MCF 10A (cell line): ENCODE results near the gene GAMT. TPM values are rescaled to one million over a fixed set of nuclear protein-coding genes. Genes with fewer than 3 reads are reported as not detected.

Source experiments
- BruUV-seq: library from RNA; stranded (reverse); fragments of 400-500 nt; replicated peaks from 2 replicates; lab custom pipeline; 2021; lab: Mats Ljungman, UMichigan
- CTCF ChIA-PET: fragments of 300-600 bp; sonication (Branson Sonifier 250); formaldehyde crosslinking; extraction: SDS; loops from one replicate; lab custom pipeline; 2021; ENCODE audit warnings: antibody characterized with exemption, inconsistent platforms; lab: Yijun Ruan, JAX
- POLR2A ChIA-PET: fragments of 300-600, 350-650 bp; sonication (Branson Sonifier 250); formaldehyde crosslinking; extraction: SDS; loops from one replicate; lab custom pipeline; 2020; ENCODE audit warnings: antibody characterized with exemption, inconsistent platforms; lab: Yijun Ruan, JAX
- DNase-seq: peaks from one replicate; pipeline ENCODE4 v3.0.0-alpha.2; 2018; ENCODE audit not compliant: unreplicated experiment
- H3K27ac Mint-ChIP-seq: one replicate; pipeline ENCODE4 v1.8.0; 2022; ENCODE audit warnings: mild to moderate bottlenecking, low read depth, mixed read lengths; ENCODE audit not compliant: unreplicated experiment
- H3K27me3 Mint-ChIP-seq: one replicate; pipeline ENCODE4 v1.8.0; 2022; ENCODE audit warnings: mixed read lengths; ENCODE audit not compliant: insufficient read depth, unreplicated experiment
- H3K36me3 Mint-ChIP-seq: one replicate; pipeline ENCODE4 v1.8.0; 2022; ENCODE audit warnings: mild to moderate bottlenecking, moderate library complexity, mixed read lengths; ENCODE audit not compliant: insufficient read depth, unreplicated experiment
- H3K4me1 Mint-ChIP-seq: one replicate; pipeline ENCODE4 v1.8.0; 2022; ENCODE audit warnings: mixed read lengths; ENCODE audit not compliant: insufficient read depth, unreplicated experiment
- H3K4me3 Mint-ChIP-seq: one replicate; pipeline ENCODE4 v1.8.0; 2022; ENCODE audit warnings: mild to moderate bottlenecking, moderate library complexity, mixed read lengths; ENCODE audit not compliant: unreplicated experiment
- H3K9me3 Mint-ChIP-seq: one replicate; pipeline ENCODE4 v1.8.0; 2022; ENCODE audit warnings: mixed read lengths; ENCODE audit not compliant: unreplicated experiment
- intact Hi-C: fragments of 100-400 bp; cut with micrococcal nuclease; formaldehyde crosslinking; loops from 2 replicates; pipeline ENCODE4 v1.14.1; 2022
- total RNA-seq: library from RNA; stranded (reverse); gene quantifications from 2 replicates; pipeline ENCODE4 v1.2.3, GENCODE V29; 2022
- TF ChIP-seq, protein P1 (sequence below): fragments of 200-600 bp; IDR thresholded peaks from one replicate; pipeline ENCODE4 v1.8.0; 2022; ENCODE audit warnings: antibody characterized with exemption, mild to moderate bottlenecking; ENCODE audit not compliant: unreplicated experiment

GAMT gene
- total RNA-seq, 1 experiment from 2014 or later: 7.0 TPM

DNA sequence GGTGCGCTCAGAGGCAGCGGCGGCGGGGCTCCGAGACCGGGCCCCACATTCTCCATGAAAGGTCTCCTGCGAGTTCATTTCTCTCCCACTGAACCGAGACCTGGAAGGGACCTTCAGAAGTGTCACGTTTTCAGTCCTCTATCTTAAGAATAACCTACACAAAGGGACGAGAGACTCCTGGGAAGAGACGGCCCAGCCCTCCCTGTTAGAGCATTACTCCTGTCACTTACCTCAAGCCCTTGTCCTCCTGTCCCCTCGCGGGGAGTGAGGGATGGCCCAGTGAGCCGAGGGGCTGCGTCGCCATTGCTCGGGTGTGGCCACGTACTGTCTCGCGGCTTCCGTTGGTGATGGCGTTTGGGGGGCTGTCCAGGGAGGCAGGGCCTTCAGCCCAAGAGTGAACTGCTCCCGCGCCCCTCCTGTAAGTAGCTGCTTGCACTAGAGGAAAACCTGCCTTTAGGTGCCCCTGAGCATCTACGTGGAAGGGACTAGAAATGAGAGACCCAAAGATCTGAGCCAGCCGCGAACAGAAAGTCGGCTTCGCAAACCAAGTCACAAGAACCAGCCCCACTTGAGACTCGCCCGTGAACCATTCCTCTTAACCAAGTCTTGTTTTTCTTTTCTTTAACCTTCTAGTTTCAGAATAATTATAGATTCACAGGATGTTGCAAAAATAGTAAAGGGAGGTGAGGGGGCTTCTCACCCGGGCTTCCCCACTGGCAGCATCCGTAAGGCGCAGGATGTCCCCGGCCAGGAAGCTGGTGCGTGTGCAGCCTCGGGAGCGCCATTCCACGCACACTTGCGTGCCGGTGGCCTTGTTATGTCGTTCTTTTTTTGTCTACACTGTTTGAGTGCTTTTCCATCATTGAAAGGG lies 38.7 kb downstream of the GAMT start:
- DNase-seq: no peak
- peaks cover 9% of the 10 kb centered on the region for H3K4me1 Mint-ChIP-seq
- no peaks in the 10 kb centered on the region for H3K9me3 Mint-ChIP-seq
- peak overlapping the region; percentile 23 for H3K27ac Mint-ChIP-seq
- peaks cover 67% of the 10 kb centered on the region for H3K36me3 Mint-ChIP-seq
- BruUV-seq: no TSS peak
- H3K27me3 Mint-ChIP-seq: no peaks in the 10 kb centered on the region
- TF ChIP-seq, protein P1, sequence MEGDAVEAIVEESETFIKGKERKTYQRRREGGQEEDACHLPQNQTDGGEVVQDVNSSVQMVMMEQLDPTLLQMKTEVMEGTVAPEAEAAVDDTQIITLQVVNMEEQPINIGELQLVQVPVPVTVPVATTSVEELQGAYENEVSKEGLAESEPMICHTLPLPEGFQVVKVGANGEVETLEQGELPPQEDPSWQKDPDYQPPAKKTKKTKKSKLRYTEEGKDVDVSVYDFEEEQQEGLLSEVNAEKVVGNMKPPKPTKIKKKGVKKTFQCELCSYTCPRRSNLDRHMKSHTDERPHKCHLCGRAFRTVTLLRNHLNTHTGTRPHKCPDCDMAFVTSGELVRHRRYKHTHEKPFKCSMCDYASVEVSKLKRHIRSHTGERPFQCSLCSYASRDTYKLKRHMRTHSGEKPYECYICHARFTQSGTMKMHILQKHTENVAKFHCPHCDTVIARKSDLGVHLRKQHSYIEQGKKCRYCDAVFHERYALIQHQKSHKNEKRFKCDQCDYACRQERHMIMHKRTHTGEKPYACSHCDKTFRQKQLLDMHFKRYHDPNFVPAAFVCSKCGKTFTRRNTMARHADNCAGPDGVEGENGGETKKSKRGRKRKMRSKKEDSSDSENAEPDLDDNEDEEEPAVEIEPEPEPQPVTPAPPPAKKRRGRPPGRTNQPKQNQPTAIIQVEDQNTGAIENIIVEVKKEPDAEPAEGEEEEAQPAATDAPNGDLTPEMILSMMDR: no peak
- POLR2A ChIA-PET: no interaction called here
- no peak overlapping the region for H3K4me3 Mint-ChIP-seq
- intact Hi-C loops: loop anchor here (5.0 kb wide), 1 partner anchor 80 kb away; no protein-coding TSS in a partner anchor
- CTCF ChIA-PET: interaction anchor here (0.7 kb wide), 1 partner anchor 9 kb away, joined by 3 read pairs; no protein-coding TSS in a partner anchor

DNA sequence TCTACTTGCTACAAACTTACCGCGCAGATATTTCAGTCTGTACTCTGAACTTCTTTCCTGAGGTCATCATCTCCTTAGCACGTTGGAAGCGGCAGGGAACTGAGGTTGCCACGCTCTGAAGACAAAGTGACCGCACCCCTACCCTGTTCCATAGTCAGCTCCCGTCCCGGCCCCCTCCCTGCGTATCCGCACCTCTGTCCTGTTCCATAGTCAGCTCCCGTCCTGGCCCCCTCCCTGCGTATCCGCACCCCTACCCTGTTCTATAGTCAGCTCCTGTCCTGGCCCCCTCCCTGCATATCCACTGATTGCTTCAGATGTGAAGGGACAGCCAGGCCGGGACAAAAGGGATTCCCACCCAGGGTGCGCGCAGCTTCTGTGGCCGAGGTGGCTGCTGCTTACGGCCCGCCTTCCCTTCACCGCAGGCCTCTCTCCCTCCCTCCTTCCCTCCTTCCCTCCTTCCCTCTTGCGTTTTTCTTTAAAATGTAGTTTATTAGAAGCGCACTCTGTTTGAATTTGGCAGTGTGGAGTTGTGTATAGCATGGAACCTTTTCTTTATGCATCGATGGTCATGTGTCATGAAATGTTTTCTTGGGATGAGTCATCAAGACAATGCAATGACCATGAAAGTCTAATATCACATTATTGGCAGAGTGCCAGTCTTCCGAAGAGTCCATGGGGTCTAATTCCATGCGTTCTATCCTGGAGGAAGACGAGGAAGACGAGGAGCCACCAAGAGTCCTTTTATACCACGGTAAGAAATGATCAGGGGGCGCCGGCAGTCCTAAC lies 39.5 kb downstream of the GAMT start:
- peak overlapping the region; percentile 23 for H3K4me3 Mint-ChIP-seq
- peaks cover 9% of the 10 kb centered on the region for H3K4me1 Mint-ChIP-seq
- no peaks in the 10 kb centered on the region for H3K27me3 Mint-ChIP-seq
- intact Hi-C loops: loop anchor here (5.0 kb wide), 1 partner anchor 79 kb away; no protein-coding TSS in a partner anchor
- BruUV-seq: no TSS peak
- DNase-seq: peak; percentile 57
- peak overlapping the region; percentile 23 for H3K27ac Mint-ChIP-seq
- H3K36me3 Mint-ChIP-seq: peaks cover 75% of the 10 kb centered on the region
- ChIA-PET POLR2A (interaction anchor here (1.3 kb wide), 1 partner anchor 21 kb away, joined by 3 read pairs; no protein-coding TSS in a partner anchor), CTCF (interaction anchor here (0.7 kb wide), 1 partner anchor 10 kb away, joined by 3 read pairs; no protein-coding TSS in a partner anchor)
- TF ChIP-seq, protein P1: no peak
- no peaks in the 10 kb centered on the region for H3K9me3 Mint-ChIP-seq

DNA sequence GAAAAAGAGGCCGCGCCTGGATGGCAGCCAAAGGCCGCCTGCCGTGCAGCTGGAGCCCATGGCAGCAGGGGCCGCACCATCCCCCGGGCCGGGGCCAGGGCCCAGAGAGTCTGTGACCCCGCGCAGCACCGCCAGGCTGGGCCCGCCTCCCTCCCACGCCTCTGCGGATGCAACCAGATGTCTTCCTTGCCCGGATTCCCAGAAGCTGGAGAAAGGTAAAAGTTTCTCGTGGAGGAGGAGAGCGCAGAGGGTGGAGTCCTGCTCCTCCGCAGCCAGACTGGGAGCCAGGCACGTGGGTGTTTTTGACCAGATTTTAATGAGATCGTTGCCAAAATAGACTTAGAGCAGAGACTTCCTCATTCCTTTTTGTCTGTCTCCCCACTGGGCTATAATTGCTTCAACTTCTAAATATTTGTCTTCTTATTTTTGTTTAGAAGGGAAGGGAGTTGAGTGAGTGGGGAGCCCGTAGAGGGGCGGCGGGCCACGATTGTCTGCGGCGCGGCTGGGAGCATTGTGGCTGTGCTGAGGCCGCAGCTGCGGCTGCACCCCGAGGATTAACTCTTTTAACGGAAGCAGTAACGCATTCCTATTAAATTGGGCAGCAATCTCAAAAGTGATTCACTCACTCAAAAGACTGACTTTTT lies 40.4 kb downstream of the GAMT start:
- Mint-ChIP-seq H3K9me3 (no peaks in the 10 kb centered on the region), H3K4me1 (peaks cover 13% of the 10 kb centered on the region), H3K27me3 (no peaks in the 10 kb centered on the region), H3K4me3 (peak overlapping the region; percentile 23), H3K27ac (no peak overlapping the region), H3K36me3 (peaks cover 83% of the 10 kb centered on the region)
- ChIA-PET POLR2A (interaction anchor here (0.7 to 1.3 kb wide), 3 partner anchors 22 to 81 kb away, joined by 3 to 4 read pairs (median 3); no protein-coding TSS in a partner anchor), CTCF (interaction anchor here (0.7 to 0.8 kb wide), 3 partner anchors 8 to 59 kb away, joined by 3 to 4 read pairs (median 4); no protein-coding TSS in a partner anchor)
- TF ChIP-seq, protein P1: no peak
- intact Hi-C loops: loop anchor here (5.0 kb wide), 1 partner anchor 79 kb away; no protein-coding TSS in a partner anchor
- DNase-seq: peak; percentile 60
- BruUV-seq: no TSS peak
